Stimulated activated CD8-positive, alpha-beta memory T cell treated with anti-CD3 and anti-CD28 coated beads, Interleukin-7, amount 100 ng/mL, for 24 hours (primary cell): Measurements from ENCODE around the gene GYPA.
"Not testable (repeated sequence)": the region's sequence is repeated elsewhere in the genome, so short reads cannot be mapped to it uniquely, and the experiment has no call there.

Source experiments
- DNase-seq: peaks from one replicate; pipeline ENCODE4 v3.0.0-alpha.2; 2020; ENCODE audit warnings: low read depth

The GYPA gene

GRCh38 chr4:144128709-144129320 lies 11.7 kb downstream of the GYPA start:
- DNase-seq: not testable (repeated sequence)

GRCh38 chr4:144125109-144125508 lies 15.4 kb downstream of the GYPA start:
- not testable (repeated sequence) for DNase-seq

- not testable (repeated sequence) for DNase-seq
These were observed 16.4 kb downstream of the GYPA start for GRCh38 chr4:144123982-144124635.

GRCh38 chr4:144123269-144123668 lies 17.2 kb downstream of the GYPA start:
- not testable (repeated sequence) for DNase-seq

- DNase-seq: not testable (repeated sequence)
These were observed 20.8 kb downstream of the GYPA start for GRCh38 chr4:144119752-144120151.

- no peak for DNase-seq
These were observed 25.0 kb downstream of the GYPA start for GRCh38 chr4:144115519-144115918.

GRCh38 chr4:144113546-144113945 lies 27.0 kb downstream of the GYPA start:
- DNase-seq: no peak

GRCh38 chr4:144104509-144105130 lies 35.9 kb downstream of the GYPA start:
- no peak for DNase-seq

- not testable (repeated sequence) for DNase-seq
These were observed 42.7 kb downstream of the GYPA start for GRCh38 chr4:144097776-144098175.

GRCh38 chr4:144093995-144094394 lies 46.5 kb downstream of the GYPA start:
- DNase-seq: not testable (repeated sequence)

- not testable (repeated sequence) for DNase-seq
These were observed 49.3 kb downstream of the GYPA start for GRCh38 chr4:144091181-144091580.

GRCh38 chr4:144090744-144091143 lies 49.8 kb downstream of the GYPA start:
- DNase-seq: no peak

- not testable (repeated sequence) for DNase-seq
These were observed 58.5 kb downstream of the GYPA start for GRCh38 chr4:144082053-144082452.

- not testable (repeated sequence) for DNase-seq
These were observed 60.4 kb downstream of the GYPA start for GRCh38 chr4:144080135-144080534.

- not testable (repeated sequence) for DNase-seq
These were observed 61.8 kb downstream of the GYPA start for GRCh38 chr4:144078746-144079145.

GRCh38 chr4:144061556-144061955 lies 79.0 kb downstream of the GYPA start:
- not testable (repeated sequence) for DNase-seq

- DNase-seq: not testable (repeated sequence)
These were observed 80.2 kb downstream of the GYPA start for GRCh38 chr4:144060234-144060859.
